GM12874 (cell line): ENCODE results near the gene CISD2.

Experiments
- TF ChIP-seq, protein P1 (sequence below): IDR thresholded peaks from 2 replicates; pipeline ENCODE4 v1.5.1; 2011; ENCODE audit warnings: low read depth, mild to moderate bottlenecking, control low read depth, low read length, moderate library complexity; ENCODE audit not compliant: insufficient read depth

Gene CISD2

DNA sequence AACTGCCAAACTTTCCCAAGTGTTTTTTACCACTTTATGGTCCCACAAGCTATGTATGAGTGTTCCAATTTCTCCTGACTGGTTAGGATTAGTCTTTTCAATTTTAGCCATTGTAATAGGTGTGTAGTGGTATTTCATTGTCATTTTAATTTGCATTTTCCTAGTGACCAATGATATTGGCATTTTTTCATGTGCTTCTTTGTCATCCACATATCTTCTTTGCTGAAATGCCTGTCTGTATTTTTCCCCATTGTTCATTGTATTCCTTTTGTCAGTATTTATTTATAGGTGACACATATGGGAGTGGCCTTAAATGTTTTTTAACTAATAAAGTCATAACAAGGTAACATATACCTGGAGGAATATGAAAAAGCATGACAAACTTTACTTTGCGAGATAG is 32.2 kb upstream of the CISD2 start:
- TF ChIP-seq, protein P1, sequence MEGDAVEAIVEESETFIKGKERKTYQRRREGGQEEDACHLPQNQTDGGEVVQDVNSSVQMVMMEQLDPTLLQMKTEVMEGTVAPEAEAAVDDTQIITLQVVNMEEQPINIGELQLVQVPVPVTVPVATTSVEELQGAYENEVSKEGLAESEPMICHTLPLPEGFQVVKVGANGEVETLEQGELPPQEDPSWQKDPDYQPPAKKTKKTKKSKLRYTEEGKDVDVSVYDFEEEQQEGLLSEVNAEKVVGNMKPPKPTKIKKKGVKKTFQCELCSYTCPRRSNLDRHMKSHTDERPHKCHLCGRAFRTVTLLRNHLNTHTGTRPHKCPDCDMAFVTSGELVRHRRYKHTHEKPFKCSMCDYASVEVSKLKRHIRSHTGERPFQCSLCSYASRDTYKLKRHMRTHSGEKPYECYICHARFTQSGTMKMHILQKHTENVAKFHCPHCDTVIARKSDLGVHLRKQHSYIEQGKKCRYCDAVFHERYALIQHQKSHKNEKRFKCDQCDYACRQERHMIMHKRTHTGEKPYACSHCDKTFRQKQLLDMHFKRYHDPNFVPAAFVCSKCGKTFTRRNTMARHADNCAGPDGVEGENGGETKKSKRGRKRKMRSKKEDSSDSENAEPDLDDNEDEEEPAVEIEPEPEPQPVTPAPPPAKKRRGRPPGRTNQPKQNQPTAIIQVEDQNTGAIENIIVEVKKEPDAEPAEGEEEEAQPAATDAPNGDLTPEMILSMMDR = no peak

DNA sequence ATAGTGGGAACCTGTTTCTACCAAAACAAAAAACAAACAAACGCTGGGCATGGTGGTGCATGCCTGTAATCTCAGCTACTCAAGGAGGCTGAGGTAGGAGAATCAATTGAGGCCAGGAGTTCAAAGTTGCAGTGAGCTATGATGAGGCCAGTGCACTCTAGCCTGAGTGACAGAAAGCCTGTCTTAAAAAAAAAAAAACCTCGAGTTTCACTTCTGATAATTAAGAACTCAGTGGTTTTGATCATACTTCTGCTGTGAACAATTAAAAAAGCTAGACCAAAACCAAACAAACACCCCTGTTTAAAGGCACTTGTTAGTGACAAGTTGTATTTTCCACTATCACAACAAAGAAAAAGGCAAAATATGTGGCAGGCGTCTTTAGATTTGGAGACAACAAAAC is 26.4 kb upstream of the CISD2 start:
- TF ChIP-seq, protein P1 = no peak

DNA sequence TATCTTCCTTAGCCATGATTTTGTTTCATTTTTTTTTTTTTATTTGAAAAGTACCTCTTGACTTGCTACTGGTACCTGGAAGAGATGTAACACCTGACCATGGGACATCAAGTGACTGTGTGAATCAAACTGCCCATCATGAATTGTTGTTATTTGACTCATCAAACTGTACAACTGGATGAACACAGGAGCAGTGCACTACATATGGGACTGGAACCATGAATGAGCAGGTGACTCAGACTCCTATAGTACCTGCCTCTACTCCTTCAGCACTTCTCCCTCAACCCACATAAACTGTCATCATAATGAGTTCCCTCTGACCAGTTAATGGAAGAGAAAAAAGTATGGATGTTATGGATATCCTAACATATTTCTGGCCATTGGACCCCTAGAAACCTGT is 25.5 kb upstream of the CISD2 start:
- TF ChIP-seq, protein P1 = no peak

DNA sequence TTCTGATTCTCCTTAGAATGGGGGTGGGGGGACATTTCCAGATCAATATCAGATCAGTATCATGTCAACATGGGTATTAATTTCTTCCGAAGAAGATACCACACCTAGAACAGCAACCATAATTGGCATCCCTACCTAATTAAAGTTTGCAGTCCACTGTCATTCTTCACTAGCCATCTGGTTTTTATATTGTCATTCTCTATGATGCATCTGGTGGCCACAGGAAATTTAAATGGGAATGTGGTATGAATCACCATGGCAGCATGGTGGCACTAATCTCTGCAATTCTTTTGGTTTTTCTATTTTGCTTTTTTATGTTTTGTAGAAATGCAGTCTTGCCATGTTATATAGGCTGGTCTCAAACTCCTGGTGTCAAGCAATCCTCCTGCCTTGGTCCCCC is 24.9 kb upstream of the CISD2 start:
- TF ChIP-seq, protein P1 = no peak

DNA sequence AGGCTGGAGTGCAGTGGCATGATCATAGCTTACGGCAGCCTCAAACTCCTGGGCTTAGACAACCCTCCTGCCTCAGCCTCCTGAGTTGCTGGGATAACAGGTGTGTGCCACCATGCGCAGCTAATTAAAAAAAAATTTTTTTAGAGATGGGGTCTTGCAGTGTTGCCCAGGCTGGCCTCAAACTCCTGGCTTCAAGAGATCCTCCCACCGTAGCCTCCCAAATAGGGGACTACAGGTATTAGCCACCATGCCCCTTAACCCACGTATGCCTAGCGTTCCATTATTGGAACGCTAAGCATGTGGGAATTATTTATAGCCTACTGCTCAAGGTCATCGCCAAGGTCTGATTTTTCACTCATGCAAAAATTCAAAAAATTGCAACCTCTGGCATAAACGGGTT is 21.1 kb upstream of the CISD2 start:
- TF ChIP-seq, protein P1 = no peak

DNA sequence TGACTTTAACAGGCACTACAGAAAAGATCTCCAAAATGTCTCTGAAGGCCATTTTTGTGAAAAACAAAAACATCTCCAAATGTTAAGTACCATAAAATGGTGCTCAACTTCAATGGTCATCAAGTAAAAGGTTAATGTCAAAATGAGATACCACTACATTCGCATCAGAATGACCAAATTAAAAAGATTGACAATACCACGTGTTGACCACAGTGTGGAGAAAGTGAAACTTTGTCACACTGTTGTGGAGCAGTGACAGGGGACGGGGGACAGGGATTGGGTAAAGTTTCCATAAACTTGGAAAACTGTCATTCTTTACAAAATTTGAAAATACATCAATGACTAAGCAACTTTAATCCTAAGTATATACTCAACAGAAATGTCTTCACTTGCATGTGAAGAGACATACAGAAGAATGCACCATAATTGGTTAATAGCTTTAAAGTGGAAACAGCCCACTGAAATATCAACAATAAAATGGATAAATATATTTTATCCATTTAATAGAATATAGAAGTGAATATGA is 19.1 kb upstream of the CISD2 start:
- TF ChIP-seq, protein P1 = no peak

DNA sequence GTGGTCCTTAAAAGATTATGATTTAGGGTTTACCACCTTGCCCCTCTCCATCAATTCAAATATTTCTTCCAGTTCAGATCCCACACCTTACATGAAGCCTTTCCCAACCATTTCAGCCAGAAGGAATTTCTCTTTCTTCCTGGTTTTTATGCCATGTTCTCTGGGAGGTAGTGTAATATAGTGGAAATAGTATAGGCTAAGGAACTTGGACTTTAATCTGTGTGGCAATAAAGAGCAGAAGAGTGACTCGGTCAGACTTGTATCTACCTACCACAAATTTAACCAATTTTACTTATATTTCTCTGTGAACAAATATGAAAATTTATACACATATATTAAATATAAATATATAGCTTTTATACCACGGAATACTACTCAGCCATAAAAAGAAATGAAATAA is 18.4 kb upstream of the CISD2 start:
- TF ChIP-seq, protein P1 = no peak
